A673 (cell line): ENCODE data around the gene TTLL5. TPM values are rescaled to one million over a fixed set of nuclear protein-coding genes. Genes with fewer than 3 reads are reported as not detected.

Source experiments
- BruUV-seq: library from RNA; stranded (reverse); fragments of 400-500 nt; replicated peaks from 2 replicates; lab custom pipeline; 2021; lab: Mats Ljungman, UMichigan
- CTCF ChIA-PET: fragments of 300-600 bp; sonication (Branson Sonifier 250); formaldehyde crosslinking; loops from one replicate; lab custom pipeline; 2022; ENCODE audit warnings: antibody characterized with exemption; lab: Charles Lee
- POLR2A ChIA-PET: fragments of 300-600 bp; sonication (Branson Sonifier 250); formaldehyde crosslinking; loops from one replicate; lab custom pipeline; 2022; ENCODE audit warnings: antibody characterized with exemption; ENCODE audit not compliant: low non-redundant PET; lab: Charles Lee
- DNase-seq: peaks from one replicate; pipeline ENCODE4 v3.0.0-alpha.2; 2015; ENCODE audit warnings: low spot score
- H3K27ac ChIP-seq: fragments of 200-600 bp; sonication (generic); 2 replicates; pipeline ENCODE4 v1.5.1; 2016; ENCODE audit warnings: mixed run types, low read depth, mild to moderate bottlenecking, mixed read lengths, antibody characterized with exemption, low read length; ENCODE audit not compliant: poor library complexity, severe bottlenecking
- H3K27me3 ChIP-seq: fragments of 200-600 bp; sonication (generic); replicated peaks from 2 replicates; pipeline ENCODE4 v1.6.1; 2017; ENCODE audit warnings: mixed run types, low read depth, mild to moderate bottlenecking, mixed read lengths, antibody characterized with exemption, low read length; ENCODE audit not compliant: insufficient read depth, poor library complexity
- H3K36me3 ChIP-seq: fragments of 200-600 bp; sonication (generic); 2 replicates; pipeline ENCODE4 v1.6.1; 2016; ENCODE audit warnings: mixed run types, mild to moderate bottlenecking, mixed read lengths, antibody characterized with exemption, low read length; ENCODE audit not compliant: insufficient read depth, poor library complexity, severe bottlenecking
- H3K4me1 ChIP-seq: fragments of 200-600 bp; sonication (generic); 2 replicates; pipeline ENCODE4 v1.6.1; 2017; ENCODE audit warnings: mixed run types, mild to moderate bottlenecking, mixed read lengths, antibody characterized with exemption, low read length; ENCODE audit not compliant: insufficient read depth, poor library complexity, severe bottlenecking
- H3K4me3 ChIP-seq: fragments of 200-600 bp; sonication (generic); 2 replicates; pipeline ENCODE4 v1.5.1; 2016; ENCODE audit warnings: low read depth, mixed run types, mild to moderate bottlenecking, mixed read lengths, low read length; ENCODE audit not compliant: poor library complexity, severe bottlenecking
- H3K9me3 ChIP-seq: fragments of 200-600 bp; sonication (generic); 2 replicates; pipeline ENCODE4 v1.6.1; 2016; ENCODE audit warnings: mixed run types, low read depth, mild to moderate bottlenecking, mixed read lengths, antibody characterized with exemption, low read length; ENCODE audit not compliant: poor library complexity, severe bottlenecking
- EZH2 ChIP-seq: fragments of 200-600 bp; sonication (generic); IDR thresholded peaks from 2 replicates; pipeline ENCODE4 v1.6.1; 2017; ENCODE audit warnings: borderline replicate concordance, low read depth, mild to moderate bottlenecking, mixed read lengths, antibody characterized with exemption, low read length; ENCODE audit not compliant: poor library complexity, severe bottlenecking
- intact Hi-C: fragments of 100-400 bp; cut with micrococcal nuclease; formaldehyde crosslinking; loops from one replicate; pipeline ENCODE4 v1.10.0; 2022; ENCODE audit not compliant: unreplicated experiment
- total RNA-seq: library from RNA; stranded (reverse); gene quantifications from 2 replicates; pipeline ENCODE4 v1.2.3, GENCODE V29; 2021
- TF ChIP-seq, protein P1 (sequence below): fragments of 300-800, 200-600 bp; sonication (generic); conservative IDR thresholded peaks from 2 replicates; pipeline ENCODE4 v1.5.1; 2017; ENCODE audit warnings: low read depth, mild to moderate bottlenecking, antibody characterized with exemption, low read length, moderate library complexity, mixed read lengths

TTLL5 gene
- total RNA-seq, 1 experiment from 2014 or later, result 56.7 TPM

DNA sequence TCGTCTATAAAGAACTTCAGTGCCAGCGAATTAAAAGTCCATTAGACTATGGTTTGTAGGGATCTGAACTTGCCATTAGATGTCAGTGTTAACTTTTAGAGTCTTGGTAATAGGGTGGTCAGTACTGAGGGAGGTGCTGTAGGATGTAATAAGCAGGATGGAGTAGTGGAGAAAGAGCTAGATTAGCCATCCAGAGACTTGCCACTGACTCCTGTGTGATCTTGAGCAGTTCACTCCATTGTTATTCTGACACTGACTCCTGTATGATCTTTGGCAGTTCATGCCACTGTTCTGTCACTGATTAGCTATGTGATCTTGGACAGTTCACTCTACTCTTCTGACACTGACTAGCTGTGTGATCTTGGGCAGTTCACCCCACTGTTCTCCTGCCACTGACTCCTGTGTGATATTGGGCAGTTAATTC, 133.6 kb downstream of the TTLL5 start:
- Histone ChIP-seq H3K9me3 (no peaks in the 10 kb centered on the region), H3K27ac (no peak overlapping the region), H3K36me3 (no peaks in the 10 kb centered on the region), H3K4me1 (no peaks in the 10 kb centered on the region), H3K4me3 (no peak overlapping the region), H3K27me3 (no peaks in the 10 kb centered on the region)
- BruUV-seq, result no TSS peak
- no peak for TF ChIP-seq EZH2
- TF ChIP-seq, protein P1, sequence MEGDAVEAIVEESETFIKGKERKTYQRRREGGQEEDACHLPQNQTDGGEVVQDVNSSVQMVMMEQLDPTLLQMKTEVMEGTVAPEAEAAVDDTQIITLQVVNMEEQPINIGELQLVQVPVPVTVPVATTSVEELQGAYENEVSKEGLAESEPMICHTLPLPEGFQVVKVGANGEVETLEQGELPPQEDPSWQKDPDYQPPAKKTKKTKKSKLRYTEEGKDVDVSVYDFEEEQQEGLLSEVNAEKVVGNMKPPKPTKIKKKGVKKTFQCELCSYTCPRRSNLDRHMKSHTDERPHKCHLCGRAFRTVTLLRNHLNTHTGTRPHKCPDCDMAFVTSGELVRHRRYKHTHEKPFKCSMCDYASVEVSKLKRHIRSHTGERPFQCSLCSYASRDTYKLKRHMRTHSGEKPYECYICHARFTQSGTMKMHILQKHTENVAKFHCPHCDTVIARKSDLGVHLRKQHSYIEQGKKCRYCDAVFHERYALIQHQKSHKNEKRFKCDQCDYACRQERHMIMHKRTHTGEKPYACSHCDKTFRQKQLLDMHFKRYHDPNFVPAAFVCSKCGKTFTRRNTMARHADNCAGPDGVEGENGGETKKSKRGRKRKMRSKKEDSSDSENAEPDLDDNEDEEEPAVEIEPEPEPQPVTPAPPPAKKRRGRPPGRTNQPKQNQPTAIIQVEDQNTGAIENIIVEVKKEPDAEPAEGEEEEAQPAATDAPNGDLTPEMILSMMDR, result 0 out of 2 replicates have a peak, but pooled peaks have one; percentile 13
- intact Hi-C loops, result no loop called here
- DNase-seq, result no peak
- ChIA-PET POLR2A (no interaction called here), CTCF (interaction anchor here (0.5 to 0.7 kb wide), 4 partner anchors 16 to 187 kb away, joined by 3 to 15 read pairs (median 4); partner anchors contain the start of gene TGFB3)

DNA sequence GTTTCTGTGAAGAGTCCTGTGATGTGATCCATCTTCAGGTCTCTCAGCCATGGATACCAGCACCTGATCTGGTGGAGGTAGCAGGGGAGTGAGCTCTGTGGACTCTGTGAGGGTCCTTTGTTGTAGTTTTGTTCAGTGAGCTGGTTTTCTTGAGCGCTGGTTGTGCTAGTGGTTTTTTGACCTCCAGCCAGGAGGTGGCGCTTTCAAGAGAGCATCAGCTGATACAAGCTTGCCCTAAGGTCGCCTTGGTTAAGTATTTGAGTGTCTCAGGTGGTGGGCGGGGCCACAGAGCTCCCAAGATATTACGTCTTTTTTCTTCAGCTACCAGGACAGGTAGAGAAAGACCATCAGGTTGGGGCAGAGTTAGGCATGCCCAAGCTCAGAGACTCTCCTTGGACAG, 139.7 kb downstream of the TTLL5 start:
- ChIA-PET POLR2A (no interaction called here), CTCF (interaction anchor here (1.0 kb wide), 1 partner anchor 182 kb away, joined by 4 read pairs; no protein-coding TSS in a partner anchor)

DNA sequence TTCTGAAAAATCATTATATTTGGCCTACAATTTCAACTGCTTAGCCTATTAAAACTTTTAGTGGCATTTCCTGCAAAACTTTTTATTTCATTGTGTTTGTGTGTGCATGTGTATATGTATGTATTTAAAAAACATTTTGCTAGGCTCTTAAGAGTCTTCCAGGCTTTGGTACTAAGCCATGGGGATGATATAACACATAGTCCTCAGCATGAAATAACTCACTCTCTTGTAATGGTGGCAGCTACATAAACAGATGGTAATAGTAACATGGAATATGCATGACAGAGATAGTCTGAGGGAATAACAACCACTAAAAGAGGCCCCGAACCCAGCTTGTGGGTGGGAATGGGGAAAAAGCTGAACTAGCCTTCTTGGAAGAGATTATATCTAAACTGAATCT, 141.4 kb downstream of the TTLL5 start:
- Histone ChIP-seq H3K9me3 (no peaks in the 10 kb centered on the region), H3K27ac (no peak overlapping the region), H3K36me3 (no peaks in the 10 kb centered on the region), H3K4me1 (no peaks in the 10 kb centered on the region), H3K4me3 (no peak overlapping the region), H3K27me3 (no peaks in the 10 kb centered on the region)
- DNase-seq, result no peak
- BruUV-seq, result no TSS peak
- ChIA-PET POLR2A (interaction anchor here (0.6 kb wide), 1 partner anchor 32 kb away, joined by 15 read pairs; no protein-coding TSS in a partner anchor), CTCF (no interaction called here)
- intact Hi-C loops, result no loop called here
- no peak for TF ChIP-seq EZH2
- TF ChIP-seq, protein P1, result no peak

More for the DNA sequence above, 139.7 kb downstream of the TTLL5 start:
- BruUV-seq, result no TSS peak
- intact Hi-C loops, result no loop called here
- DNase-seq, result no peak
- Histone ChIP-seq H3K27me3 (no peaks in the 10 kb centered on the region), H3K4me1 (no peaks in the 10 kb centered on the region), H3K36me3 (no peaks in the 10 kb centered on the region), H3K27ac (no peak overlapping the region), H3K9me3 (no peaks in the 10 kb centered on the region), H3K4me3 (no peak overlapping the region)
- TF ChIP-seq EZH2, result no peak
- TF ChIP-seq, protein P1, result peak; percentile 39
